GM19468 (cell line): ENCODE measurements around the gene ETFBKMT.
"Not testable (repeated sequence)": the region's sequence is repeated elsewhere in the genome, so short reads cannot be mapped to it uniquely, and the experiment has no call there.

Source experiments
- ATAC-seq: cut with Tn5 transposase; IDR thresholded peaks from one replicate; pipeline ENCODE4 v1.9.1; 2021; ENCODE audit warnings: mild to moderate bottlenecking, moderate library complexity, moderate number of reproducible peaks; ENCODE audit not compliant: unreplicated experiment; ENCODE audit errors: extremely low read depth

The ETFBKMT gene

DNA sequence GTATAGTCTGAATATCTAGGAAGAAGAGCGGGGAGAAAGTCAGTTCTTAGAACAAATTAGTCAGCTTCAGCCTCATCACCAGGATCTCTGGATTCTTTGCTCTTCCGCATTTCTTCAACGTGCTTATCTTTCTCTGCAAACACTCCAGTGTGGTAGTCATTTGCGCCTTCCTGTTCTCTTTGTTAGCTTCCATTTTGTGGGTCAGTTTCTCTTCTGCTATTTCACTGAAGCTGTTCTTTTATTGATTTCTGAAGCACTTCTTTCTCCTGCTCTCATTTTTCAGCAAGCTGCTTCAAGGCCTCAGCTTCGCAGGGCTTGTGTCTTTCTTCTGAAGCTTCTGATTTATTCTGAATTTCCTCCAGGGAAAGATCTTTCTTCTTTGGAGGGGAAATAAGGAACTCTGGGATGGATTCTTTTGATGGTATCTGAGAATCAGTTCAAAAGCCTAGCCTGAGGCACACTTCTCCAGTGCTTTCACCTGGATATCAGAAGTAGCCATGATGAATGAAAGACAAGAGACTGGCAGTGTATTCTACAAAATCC is 55.9 kb downstream of the ETFBKMT start:
- ATAC-seq = peak; percentile 26

DNA sequence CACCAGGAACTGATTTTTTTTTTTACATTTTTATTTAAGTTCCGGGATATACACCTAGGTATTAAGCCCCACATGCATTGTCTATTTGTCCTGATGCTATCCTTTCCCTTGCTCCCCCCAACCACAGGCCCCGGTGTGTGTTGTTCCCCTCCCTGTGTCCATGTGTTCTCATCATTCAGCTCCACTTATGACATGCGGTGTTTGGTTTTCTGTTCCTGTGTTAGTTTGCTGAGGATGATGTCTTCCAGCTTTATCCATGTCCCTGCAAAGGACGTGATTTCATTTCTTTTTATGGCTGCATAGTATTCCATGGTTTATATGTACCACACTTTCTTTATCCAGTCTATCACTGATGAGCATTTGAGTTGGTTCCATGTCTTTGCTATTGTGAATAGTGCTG is 57.5 kb downstream of the ETFBKMT start:
- ATAC-seq = not testable (repeated sequence)

DNA sequence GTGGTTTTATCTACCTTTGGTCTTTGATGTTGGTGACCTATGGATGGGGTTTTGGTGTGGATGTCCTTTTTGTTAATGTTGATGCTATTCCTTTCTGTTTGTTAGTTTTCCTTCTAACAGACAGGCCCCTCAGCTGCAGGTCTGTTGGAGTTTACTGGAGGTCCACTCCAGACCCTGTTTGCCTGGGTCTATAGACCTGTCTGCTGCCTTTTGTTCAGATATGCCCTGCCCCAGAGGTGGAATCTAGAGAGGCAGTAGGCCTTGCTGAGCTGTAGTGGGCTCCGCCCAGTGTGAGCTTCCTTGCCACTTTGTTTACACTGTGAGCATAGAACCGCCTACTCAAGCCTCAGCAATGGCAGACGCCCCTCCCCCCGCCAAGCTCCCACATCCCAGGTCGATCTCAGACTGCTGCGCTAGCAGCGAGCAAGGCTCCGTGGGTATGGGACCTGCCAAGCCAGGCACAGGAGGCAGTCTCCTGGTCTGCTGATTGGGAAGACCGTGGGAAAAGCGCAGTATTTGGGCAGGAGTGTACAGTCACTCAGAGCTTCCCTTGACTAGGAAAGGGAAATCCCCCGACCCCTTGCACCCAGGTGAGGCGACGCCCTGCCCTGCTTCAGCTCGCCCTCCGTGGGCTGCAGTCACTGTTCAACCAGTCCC is 59.2 kb downstream of the ETFBKMT start:
- not testable (repeated sequence) for ATAC-seq

DNA sequence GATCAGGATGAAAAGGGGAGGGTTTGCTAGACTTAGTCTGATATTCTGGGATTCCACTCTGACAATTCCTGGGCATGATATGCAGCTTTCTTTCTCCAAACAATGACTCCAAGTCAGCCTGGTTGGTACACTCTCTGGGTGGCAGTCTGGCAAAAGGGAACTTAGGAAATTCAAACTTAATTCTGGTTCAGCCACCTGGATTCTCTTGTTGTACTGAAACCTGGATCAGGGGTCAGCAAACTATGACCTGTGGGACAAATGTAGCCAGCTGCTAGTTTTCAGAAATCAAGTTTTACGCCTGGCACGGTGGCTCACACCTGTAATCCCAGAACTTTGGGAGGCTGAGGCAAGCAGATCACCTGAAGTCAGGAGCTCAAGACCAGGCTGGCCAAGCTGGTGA is 63.1 kb downstream of the ETFBKMT start:
- no peak for ATAC-seq
